A549 (cell line): Measurements from ENCODE around the gene DLK2. TPM values are rescaled to one million over a fixed set of nuclear protein-coding genes. Genes with fewer than 3 reads are reported as not detected.

Experiments used
- ATAC-seq, 2 experiments: fragments of 200-7000 bp in 1 of 2; fragments of >200 bp in 1 of 2; cut with Nextera tagmentation in 1 of 2; cut with Tn5 transposase in 1 of 2; 3 replicates each; pipeline versions ENCODE4 v1.8.0 to v1.9.1; 2018 to 2020; ENCODE audit warnings: mild to moderate bottlenecking in 1 of 2, moderate library complexity in 1 of 2
- CTCF ChIA-PET: fragments of 300-600 bp; sonication (Branson Sonifier 250); formaldehyde crosslinking; extraction: SDS; loops from one replicate; lab custom pipeline; 2021; ENCODE audit warnings: antibody characterized with exemption, inconsistent platforms; lab: Yijun Ruan, JAX
- POLR2A ChIA-PET: fragments of 350-600 bp; formaldehyde crosslinking; extraction: SDS; loops from one replicate; lab custom pipeline; 2021; ENCODE audit warnings: antibody characterized with exemption, inconsistent platforms; lab: Yijun Ruan, JAX
- DNase-seq, 2 experiments: peaks; one replicate each; pipeline versions ENCODE4 v3.0.0 to v3.0.0-alpha.2; 2011 to 2016; ENCODE audit warnings: low read depth in 1 of 2, low spot score in 1 of 2
- FAIRE-seq: peaks from 2 replicates; lab custom pipeline; 2011; peaks lifted over from hg19 to GRCh38; lab: Jason Lieb, UNC
- H3K27ac ChIP-seq, 2 experiments: fragments of >200 bp; sonication (Bioruptor Twin); formaldehyde crosslinking; 3 replicates each; pipeline ENCODE4 v1.5.1; 2016 to 2017
- H3K4me1 ChIP-seq: fragments of >200 bp; sonication (Bioruptor Twin); formaldehyde crosslinking; 3 replicates; pipeline ENCODE4 v1.6.1; 2016
- H3K4me2 ChIP-seq: fragments of >200 bp; sonication (Bioruptor Twin); formaldehyde crosslinking; 3 replicates; pipeline ENCODE4 v1.6.1; 2016
- H3K4me3 ChIP-seq: fragments of >200 bp; sonication (Bioruptor Twin); formaldehyde crosslinking; 3 replicates; pipeline ENCODE4 v1.5.1; 2016
- H3K9me3 ChIP-seq: fragments of >200 bp; sonication (Bioruptor Twin); formaldehyde crosslinking; 3 replicates; pipeline ENCODE4 v1.6.1; 2016
- ATOH8 ChIP-seq: fragments of 250-450 bp; sonication (Bioruptor Pico); IDR thresholded peaks from 2 replicates; pipeline ENCODE4 v1.5.0; 2020; ENCODE audit warnings: low read depth, mild to moderate bottlenecking, moderate library complexity
- BHLHE40 ChIP-seq: IDR thresholded peaks from 2 replicates; pipeline ENCODE4 v1.6.1; 2012; ENCODE audit warnings: low read depth, low read length, inconsistent platforms
- CBX8 ChIP-seq: fragments of 200-600 bp; sonication (generic); IDR thresholded peaks from 2 replicates; pipeline ENCODE4 v1.6.1; 2016
- CEBPB ChIP-seq, 2 experiments: fragments of >200 bp in 1 of 2; sonication (Bioruptor Twin) in 1 of 2; formaldehyde crosslinking in 1 of 2; IDR thresholded peaks; 2 replicates each; pipeline ENCODE4 v1.6.1; 2012 to 2016
- CHD2 ChIP-seq: fragments of 150-350 bp; IDR thresholded peaks from 2 replicates; pipeline ENCODE4 v1.6.1; 2014; ENCODE audit warnings: low read length; ENCODE audit not compliant: partially characterized antibody
- CHD4 ChIP-seq: fragments of 200-600 bp; sonication (generic); IDR thresholded peaks from 2 replicates; pipeline ENCODE4 v1.6.1; 2016; ENCODE audit warnings: antibody characterized with exemption, mild to moderate bottlenecking, borderline replicate concordance
- EHF ChIP-seq: fragments of 250-450 bp; sonication (Bioruptor Pico); IDR thresholded peaks from 2 replicates; pipeline ENCODE4 v1.5.0; 2020; ENCODE audit warnings: mild to moderate bottlenecking
- EHMT2 ChIP-seq: fragments of 200-600 bp; sonication (generic); IDR thresholded peaks from 2 replicates; pipeline ENCODE4 v1.6.1; 2016; ENCODE audit warnings: antibody characterized with exemption, low read depth, mild to moderate bottlenecking, moderate library complexity
- EP300 ChIP-seq, 2 experiments: fragments of >200 bp; sonication (Bioruptor Twin); formaldehyde crosslinking; IDR thresholded peaks; 2 replicates in 1 of 2; 3 replicates in 1 of 2; pipeline ENCODE4 v1.6.1; 2016 to 2017
- FOSL2 ChIP-seq, 2 experiments: fragments of 450-650 bp in 1 of 2; fragments of >200 bp in 1 of 2; sonication (Bioruptor Twin) in 1 of 2; formaldehyde crosslinking; IDR thresholded peaks; 2 replicates each; pipeline versions ENCODE4 v1.5.0 to v1.6.1; 2016 to 2020; ENCODE audit warnings: mild to moderate bottlenecking in 1 of 2, moderate library complexity in 1 of 2
- FOXS1 ChIP-seq: fragments of 250-450 bp; sonication (Bioruptor Pico); IDR thresholded peaks from 2 replicates; pipeline ENCODE4 v1.5.0; 2020; ENCODE audit warnings: mild to moderate bottlenecking, moderate library complexity
- GATA3 ChIP-seq: IDR thresholded peaks from 2 replicates; pipeline ENCODE4 v1.6.1; 2012; ENCODE audit warnings: borderline replicate concordance
- HOXB13 ChIP-seq: fragments of 250-450 bp; sonication (Bioruptor Pico); IDR thresholded peaks from 2 replicates; pipeline ENCODE4 v1.5.0; 2020; ENCODE audit warnings: low read depth, mild to moderate bottlenecking, moderate library complexity
- KDM1A ChIP-seq: fragments of 200-600 bp; sonication (generic); IDR thresholded peaks from 2 replicates; pipeline ENCODE4 v1.6.1; 2016; ENCODE audit warnings: low read depth, mild to moderate bottlenecking
- MAX ChIP-seq: IDR thresholded peaks from 2 replicates; pipeline ENCODE4 v1.6.1; 2012
- NR3C1 ChIP-seq: fragments of >200 bp; sonication (Bioruptor Twin); formaldehyde crosslinking; IDR thresholded peaks from 3 replicates; pipeline ENCODE4 v1.6.1; 2017
- PBX3 ChIP-seq: IDR thresholded peaks from 2 replicates; pipeline ENCODE4 v1.6.1; 2012
- PHF8 ChIP-seq: fragments of 200-600 bp; sonication (generic); IDR thresholded peaks from 2 replicates; pipeline ENCODE4 v1.6.1; 2016; ENCODE audit warnings: low read depth, mild to moderate bottlenecking, antibody characterized with exemption, moderate library complexity, borderline replicate concordance
- POLR2A ChIP-seq: IDR thresholded peaks from 2 replicates; pipeline ENCODE4 v1.6.1; 2012; ENCODE audit warnings: mild to moderate bottlenecking, low read length
- RAD21 ChIP-seq, 2 experiments: fragments of >200 bp in 1 of 2; sonication (Bioruptor Twin) in 1 of 2; formaldehyde crosslinking in 1 of 2; IDR thresholded peaks in 1 of 2; conservative IDR thresholded peaks in 1 of 2; 2 replicates in 1 of 2; 3 replicates in 1 of 2; pipeline ENCODE4 v1.6.1; 2012 to 2018; ENCODE audit warnings: inconsistent platforms in 1 of 2
- SREBF2 ChIP-seq: fragments of 450-650 bp; IDR thresholded peaks from 2 replicates; pipeline ENCODE4 v1.6.1; 2014; ENCODE audit warnings: mild to moderate bottlenecking, moderate library complexity
- TFCP2L1 ChIP-seq: fragments of 250-450 bp; sonication (Bioruptor Pico); IDR thresholded peaks from 2 replicates; pipeline ENCODE4 v1.5.0; 2021; ENCODE audit warnings: mild to moderate bottlenecking
- ZNF302 ChIP-seq: fragments of 250-450 bp; sonication (Bioruptor Pico); IDR thresholded peaks from 2 replicates; pipeline ENCODE4 v1.9.0; 2021; ENCODE audit warnings: inconsistent platforms, mild to moderate bottlenecking, moderate library complexity
- ZSCAN20 ChIP-seq: fragments of 250-450 bp; sonication (Bioruptor Pico); IDR thresholded peaks from 2 replicates; pipeline ENCODE4 v1.8.0; 2022; ENCODE audit warnings: mild to moderate bottlenecking, moderate library complexity
- WGBS: methylation state at CpG from one replicate; pipeline ENCODE4 v1.1.6; 2017; ENCODE audit errors: missing lambda C conversion rate; 5-methylcytosine and 5-hydroxymethylcytosine counted together
- polyA plus RNA-seq, 4 experiments: library from polyadenylated mRNA; depleted of rRNA in 3 of 4; stranded (reverse); fragments of >200 nt; fragmentation: RNase III in 1 of 4; extraction: RNeasy Plus Mini Kit Qiagen cat#74134 plus additional on column Dnase treatment in 1 of 4; gene quantifications; 2 replicates in 3 of 4; 3 replicates in 1 of 4; pipeline ENCODE4 v1.2.3, GENCODE V29; 2011 to 2017

The DLK2 gene
- polyA plus RNA-seq, 2 of the 4 experiments (the other 2 are of a cell fraction): 2.5 to 2.9 TPM

GRCh38 chr6:43448916-43449315 lies 6.4 kb downstream of the DLK2 start (continued):
- no peak for TF ChIP-seq ATOH8 (CRISPR knock-in tag)
- no peak for TF ChIP-seq EHF (CRISPR knock-in tag)
- TF ChIP-seq HOXB13 (CRISPR knock-in tag): no peak
- TF ChIP-seq POLR2A: no peak
- no peak for TF ChIP-seq SREBF2
- no peak for TF ChIP-seq RAD21 (conservative IDR thresholded peaks at IDR 0.05 in 1 of 2, IDR thresholded peaks at IDR 0.05 in 1 of 2)
- TF ChIP-seq CBX8: no peak
- no peak for TF ChIP-seq ZNF302 (CRISPR knock-in tag)
- no peak for TF ChIP-seq FOSL2 (IDR thresholded peaks at IDR 0.05)
- TF ChIP-seq FOSL2 (CRISPR knock-in tag; IDR thresholded peaks at IDR 0.05): no peak
- TF ChIP-seq KDM1A: no peak
- TF ChIP-seq CHD4: no peak

GRCh38 chr6:43447604-43448003 lies 7.7 kb downstream of the DLK2 start:
- 95% methylated on average over 11 of the region's 16 CpGs for WGBS
- ATAC-seq: no peak
- no peak overlapping the region for H3K27ac ChIP-seq
- H3K4me1 ChIP-seq: no peaks in the 10 kb centered on the region
- CTCF ChIA-PET: interaction anchor here (0.6 to 3.1 kb wide), 6 partner anchors 9 to 59 kb away, joined by 3 to 20 read pairs (median 3); no protein-coding TSS in a partner anchor
- TF ChIP-seq EHMT2: no peak
- TF ChIP-seq CBX8: no peak
- TF ChIP-seq TFCP2L1 (CRISPR knock-in tag): no peak
- TF ChIP-seq GATA3: no peak
- no peak for TF ChIP-seq EP300 (IDR thresholded peaks at IDR 0.05)
- TF ChIP-seq EHF (CRISPR knock-in tag): no peak
- TF ChIP-seq PBX3: no peak
- no peak for TF ChIP-seq FOXS1 (CRISPR knock-in tag)
- no peak for TF ChIP-seq MAX
- no peak for TF ChIP-seq BHLHE40
- no peak for TF ChIP-seq SREBF2
- no peak overlapping the region for H3K4me3 ChIP-seq
- no peak overlapping the region for H3K4me2 ChIP-seq
- POLR2A ChIA-PET: interaction anchor here (0.6 kb wide), 1 partner anchor 424 kb away, joined by 3 read pairs; no protein-coding TSS in a partner anchor
- no peak for DNase-seq
- no peak for FAIRE-seq
- no peaks in the 10 kb centered on the region for H3K9me3 ChIP-seq

GRCh38 chr6:43445576-43445975 lies 9.8 kb downstream of the DLK2 start:
- H3K4me3 ChIP-seq: no peak overlapping the region
- H3K9me3 ChIP-seq: no peaks in the 10 kb centered on the region
- no peak for TF ChIP-seq CEBPB (IDR thresholded peaks at IDR 0.05)
- no peak for TF ChIP-seq GATA3
- TF ChIP-seq RAD21 (conservative IDR thresholded peaks at IDR 0.05 in 1 of 2, IDR thresholded peaks at IDR 0.05 in 1 of 2): no peak
- TF ChIP-seq ZSCAN20 (CRISPR knock-in tag): no peak
- TF ChIP-seq PHF8: no peak
- no peak for TF ChIP-seq POLR2A
- TF ChIP-seq KDM1A: no peak
- no peak for TF ChIP-seq EHMT2
- no peak for TF ChIP-seq NR3C1
- no peak for TF ChIP-seq CHD2
- H3K4me2 ChIP-seq: no peak overlapping the region
- DNase-seq (no peak), ATAC-seq (no peak), FAIRE-seq (no peak)
- ChIA-PET CTCF (interaction anchor here (0.7 kb wide), 1 partner anchor 9 kb away, joined by 4 read pairs; no protein-coding TSS in a partner anchor), POLR2A (no interaction called here)
- no peak overlapping the region for H3K27ac ChIP-seq
- H3K4me1 ChIP-seq: no peaks in the 10 kb centered on the region
- 95% methylated on average over 9 of the region's 16 CpGs for WGBS
